CD4-positive, alpha-beta T cell treated with Interleukin-21 for 1 hour (primary cell): ENCODE measurements around the gene UBAP1L.
"Not testable (repeated sequence)": the region's sequence is repeated elsewhere in the genome, so short reads cannot be mapped to it uniquely, and the experiment has no call there.

Experiments used
- DNase-seq: peaks from one replicate; pipeline ENCODE4 v3.0.0-alpha.2; 2020

The UBAP1L gene

DNA sequence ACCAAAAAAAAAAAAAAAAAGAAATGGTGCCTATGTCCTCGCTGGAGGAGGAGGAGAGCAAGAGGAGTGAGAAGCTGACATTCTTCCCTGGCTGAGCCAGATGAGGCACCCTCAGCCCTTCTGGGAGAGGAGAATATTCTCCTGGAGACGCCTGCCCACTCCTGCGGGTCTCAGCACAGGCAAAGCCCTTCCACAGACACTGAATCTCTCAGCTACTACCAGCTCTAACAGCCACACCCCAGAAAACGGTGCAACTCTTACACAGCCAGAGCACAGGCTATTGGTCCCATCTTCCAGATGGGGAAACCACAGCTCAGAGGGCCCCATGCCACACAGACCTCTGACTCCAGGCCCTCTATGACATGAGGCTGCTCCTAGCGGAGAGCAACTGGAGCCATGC is 52.9 kb downstream of the UBAP1L start:
- DNase-seq = no peak

DNA sequence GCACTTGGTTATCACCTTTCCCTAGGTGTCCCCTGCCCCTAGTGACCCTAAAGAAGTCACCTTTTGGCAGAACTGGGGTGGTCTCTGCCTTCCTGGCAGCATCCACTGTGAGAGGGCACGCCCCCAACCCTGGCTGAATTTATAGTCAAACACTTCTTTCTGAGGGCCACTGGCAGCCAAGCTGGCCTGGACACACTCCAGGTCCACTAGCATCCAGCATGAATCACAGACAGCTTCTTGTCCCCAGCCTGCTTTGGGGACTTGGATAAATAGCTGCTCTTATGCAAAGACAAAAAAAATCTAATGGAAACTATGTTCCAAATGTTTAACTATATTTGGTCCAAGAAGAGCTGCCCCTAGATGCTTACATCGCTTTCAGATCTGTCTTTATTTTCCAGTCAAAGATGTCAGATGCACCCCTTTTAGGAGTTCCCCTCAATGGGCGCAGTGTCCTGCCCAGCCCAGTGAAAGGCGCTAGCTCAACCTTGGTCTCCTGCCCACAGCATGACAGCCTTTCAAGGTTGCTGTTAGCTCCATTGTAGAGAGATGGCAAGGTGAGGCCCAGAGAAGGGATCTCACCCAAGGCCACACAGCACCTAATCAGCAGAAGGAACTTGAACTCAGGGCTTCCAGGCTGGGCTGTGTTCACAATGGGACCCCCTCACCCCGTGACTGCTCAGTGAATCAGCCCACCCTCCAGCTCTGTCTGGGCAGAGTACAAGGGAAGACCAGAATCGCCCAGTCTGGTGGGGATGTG is 54.2 kb downstream of the UBAP1L start:
- no peak for DNase-seq

DNA sequence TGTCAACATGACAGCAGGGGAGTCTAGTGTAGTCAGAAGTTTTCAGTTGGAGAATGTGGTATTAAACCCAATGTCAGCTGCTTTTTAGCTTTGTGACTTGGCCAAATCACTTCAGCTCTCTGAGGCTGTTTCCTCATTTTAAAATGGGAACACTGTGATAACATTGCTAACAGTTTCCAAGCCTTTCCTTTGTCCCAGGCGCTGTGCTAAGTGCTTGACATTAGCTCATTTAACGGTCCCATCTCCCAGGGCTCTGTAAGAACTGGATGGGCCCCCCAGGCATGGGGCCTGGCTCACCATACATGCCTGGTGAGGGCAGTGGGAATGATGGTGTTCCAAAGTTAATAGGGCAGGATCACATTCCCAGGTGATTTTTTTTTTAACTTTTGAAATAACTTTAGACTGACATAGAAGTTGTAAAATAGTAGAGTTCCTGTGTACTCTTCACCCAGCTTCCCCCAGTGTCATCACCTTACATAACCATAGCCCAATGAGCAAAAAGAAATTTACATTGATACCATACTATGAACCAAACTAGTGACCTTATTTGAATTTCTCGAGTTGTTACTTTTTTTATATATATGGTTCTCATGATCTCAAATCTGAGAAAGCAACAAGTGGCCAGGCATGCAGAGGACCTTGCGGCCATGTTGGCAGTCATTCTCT is 54.9 kb downstream of the UBAP1L start:
- DNase-seq = no peak

DNA sequence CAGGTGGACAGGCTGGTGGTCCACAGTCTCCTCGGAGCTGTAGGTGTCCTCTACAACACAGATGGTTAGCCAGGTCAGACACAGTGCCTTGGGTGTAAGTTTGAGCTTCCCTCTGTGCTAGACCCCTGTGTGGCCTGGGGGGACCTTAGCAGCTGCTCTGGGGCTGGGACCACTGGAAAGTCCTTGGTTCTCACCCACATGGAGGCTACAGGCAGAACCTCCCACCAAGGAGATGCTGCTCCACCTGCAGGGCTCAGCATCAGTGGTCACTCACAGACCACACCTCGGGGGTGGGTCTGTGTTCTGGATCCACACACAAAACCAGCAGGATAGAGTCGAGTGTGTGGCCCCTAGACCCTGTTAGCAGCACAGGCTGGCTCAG is 55.6 kb downstream of the UBAP1L start:
- DNase-seq = no peak

DNA sequence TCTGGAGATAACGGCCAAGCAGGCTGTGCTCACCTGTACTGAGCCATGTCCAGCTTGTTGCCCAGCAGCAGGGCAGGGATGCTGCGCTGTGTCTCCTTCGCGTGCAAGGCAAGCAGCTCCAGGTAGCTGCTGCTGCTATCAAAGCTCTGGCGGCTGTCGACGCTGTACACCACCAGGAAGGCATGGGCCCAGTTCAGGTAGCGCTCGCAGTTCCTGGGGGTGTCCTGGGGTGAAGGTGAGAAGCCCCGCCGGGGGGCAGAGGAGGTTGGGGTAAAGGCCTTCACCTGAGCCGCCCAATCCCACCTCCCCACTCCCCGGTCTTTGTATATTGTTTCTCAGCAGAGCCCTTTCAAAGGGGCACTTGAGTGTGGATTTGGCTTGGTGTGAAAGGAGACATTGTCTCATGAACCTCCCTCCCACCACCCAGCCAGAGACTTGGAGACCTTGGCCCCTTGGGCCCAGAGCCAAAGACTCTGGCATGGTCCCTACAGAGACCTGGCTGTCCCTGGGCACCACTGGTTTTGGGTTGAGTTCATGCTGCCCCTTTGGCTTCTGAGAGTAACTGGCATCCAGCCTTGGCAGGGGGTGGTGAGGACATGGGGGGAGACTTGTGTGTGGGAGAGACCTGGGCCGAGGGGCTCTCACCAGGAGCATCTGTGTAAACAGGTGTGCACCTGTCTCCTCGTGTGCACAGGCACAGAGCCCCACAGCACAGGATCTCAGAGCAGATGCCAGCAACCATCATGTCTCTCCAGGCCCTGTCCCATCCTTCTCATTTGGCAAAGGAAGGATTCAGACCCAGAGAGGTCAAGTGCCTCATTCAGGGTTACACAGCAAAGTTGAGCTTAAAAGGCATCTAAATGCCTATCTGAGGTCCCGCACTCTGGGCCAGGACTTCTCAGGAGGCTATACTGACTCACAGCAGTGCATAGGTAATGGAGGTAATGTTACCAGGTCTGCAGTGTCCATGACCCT is 56.3 kb downstream of the UBAP1L start:
- DNase-seq = no peak

DNA sequence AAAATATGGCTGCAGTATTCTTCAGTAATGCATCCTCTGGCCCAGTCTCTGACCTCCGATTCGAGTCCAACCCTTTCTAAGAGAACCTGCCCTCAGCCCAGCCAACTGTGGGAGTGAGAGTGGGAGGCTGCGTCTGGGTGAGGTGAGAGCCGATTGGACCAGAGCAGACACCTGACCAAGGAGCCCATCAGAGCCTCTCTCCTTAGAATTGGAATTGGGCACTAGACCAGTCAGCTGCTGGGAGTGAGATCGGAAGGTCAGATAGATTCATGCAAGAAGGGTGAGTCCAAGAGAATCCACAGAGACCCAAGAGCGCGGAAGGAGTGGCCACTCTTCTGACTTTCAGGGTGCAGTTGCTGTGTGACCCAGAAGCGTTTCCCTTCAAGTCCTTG is 57.5 kb downstream of the UBAP1L start:
- no peak for DNase-seq

DNA sequence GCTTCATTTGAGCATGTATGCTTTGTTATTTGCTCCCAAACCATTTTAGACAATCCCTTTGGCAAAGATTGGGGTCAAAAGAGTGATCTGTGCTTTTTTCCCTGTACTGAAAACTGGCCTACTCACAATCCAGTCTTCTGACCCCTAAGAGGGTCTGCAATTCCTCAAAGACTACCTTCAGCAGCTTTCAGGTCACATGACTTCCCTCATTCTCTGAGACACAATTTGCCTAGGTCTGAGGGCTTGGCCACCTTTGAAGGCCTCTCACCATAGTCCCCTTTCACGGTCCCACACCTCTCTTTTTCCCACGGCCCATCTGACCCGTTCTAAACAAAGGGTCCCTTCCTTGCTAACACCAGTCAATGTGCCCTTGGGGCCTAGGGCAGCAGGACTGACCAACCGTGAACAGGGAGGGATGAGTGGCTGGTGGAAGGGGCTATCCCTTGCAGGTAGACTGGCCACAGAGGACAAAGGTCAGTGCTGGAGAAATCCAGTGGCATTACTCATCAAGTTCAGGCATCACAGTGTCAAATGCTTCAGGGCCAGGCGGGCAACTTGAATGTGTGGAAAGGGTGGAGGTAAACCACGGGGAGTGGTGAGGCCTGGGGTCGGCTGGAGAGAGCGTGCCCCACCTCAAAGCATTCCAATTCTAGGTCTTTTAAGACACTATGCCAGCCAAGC is 58.0 kb downstream of the UBAP1L start:
- DNase-seq = no peak

DNA sequence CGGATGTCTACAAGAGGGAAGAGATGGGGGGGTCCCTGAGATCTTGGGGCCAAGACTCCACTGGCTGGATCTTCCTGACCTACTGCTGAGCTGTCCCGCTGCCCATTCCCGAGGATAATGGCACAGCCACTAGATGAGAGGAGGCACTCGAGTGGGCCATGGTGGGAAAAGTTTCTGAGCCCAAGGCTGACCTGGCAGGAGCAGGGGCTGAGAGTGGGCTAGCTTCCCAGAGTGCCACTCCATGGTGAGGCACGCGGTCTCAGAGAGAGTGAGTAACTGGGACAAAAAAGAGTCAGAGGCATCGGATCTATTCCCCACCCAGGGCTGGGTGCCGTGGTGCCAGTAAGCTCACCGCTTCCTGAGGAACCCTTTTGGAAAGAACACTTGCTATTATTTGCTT is 58.9 kb downstream of the UBAP1L start:
- DNase-seq = no peak

DNA sequence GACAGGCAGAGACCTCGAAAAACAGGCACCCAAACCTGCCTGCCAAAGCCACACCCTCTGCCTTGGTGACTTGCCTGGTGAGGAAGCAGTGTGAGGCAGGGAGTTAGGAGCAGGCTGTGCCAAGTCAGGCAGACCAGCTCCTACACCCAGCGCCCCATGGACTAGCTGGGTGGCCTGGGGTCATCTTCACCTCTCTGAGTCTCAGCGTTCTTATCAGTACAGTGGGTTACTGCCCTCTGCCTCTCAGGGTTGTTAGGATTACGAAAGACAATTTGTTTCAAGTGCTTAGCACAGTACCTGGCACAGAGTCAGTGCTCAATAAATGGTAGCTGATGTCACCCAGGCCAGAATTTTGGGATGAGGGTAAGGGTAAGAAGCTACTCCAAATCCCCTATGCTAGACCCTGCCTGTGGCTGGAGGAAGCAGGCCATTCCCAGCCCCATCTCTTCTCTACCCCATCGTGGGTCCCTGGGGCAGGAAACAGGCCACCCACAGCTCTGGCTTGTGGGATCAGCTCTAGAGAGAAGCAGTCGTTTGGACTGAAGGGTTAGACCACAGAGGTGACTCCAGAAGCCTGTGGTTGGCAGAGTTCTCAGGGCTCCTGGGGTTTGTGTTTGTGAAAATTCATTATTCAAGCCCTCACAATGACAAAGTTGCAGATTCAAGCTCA is 59.7 kb downstream of the UBAP1L start:
- no peak for DNase-seq

DNA sequence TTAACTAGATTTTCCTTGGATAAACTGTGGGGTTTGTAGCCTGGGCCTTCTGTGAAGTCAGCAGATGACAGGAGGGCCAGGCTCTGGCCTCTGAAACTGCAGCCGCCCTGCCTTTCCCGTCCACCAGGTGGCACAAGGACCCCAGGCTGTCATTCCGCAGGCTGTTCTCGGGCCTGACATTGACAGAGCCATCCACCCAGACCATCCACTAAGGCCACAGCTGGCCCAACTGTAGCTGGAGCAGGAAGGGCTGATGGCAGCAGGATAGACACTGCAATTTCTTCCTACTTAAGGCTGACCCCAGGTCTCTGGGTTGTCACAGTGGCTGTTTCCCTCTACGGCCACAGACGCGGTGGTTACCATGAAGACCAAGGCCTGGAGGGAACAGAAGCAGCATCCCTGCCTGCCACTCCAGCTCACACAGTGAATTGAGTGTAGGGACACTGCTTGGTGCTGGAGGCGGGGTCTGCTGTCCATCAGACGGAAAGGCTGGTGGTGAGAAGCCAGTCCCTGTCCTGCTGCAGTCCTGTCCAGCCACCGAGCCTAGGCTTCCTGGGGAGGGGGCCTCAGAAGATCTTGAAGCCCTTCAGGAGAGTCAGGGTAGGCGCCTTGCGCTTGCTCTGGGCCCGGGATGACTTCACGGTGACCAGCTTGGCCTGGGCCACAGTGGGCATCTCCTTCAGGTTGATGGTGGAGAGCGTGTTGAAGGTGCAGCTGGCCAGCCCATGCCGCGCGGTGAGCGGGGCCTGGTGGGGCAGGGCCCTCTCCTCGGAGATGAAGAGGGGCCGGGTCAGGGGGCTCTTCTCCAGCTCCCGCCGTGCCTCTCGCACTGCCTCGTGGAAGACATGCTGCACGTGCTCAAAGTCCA is 60.4 kb downstream of the UBAP1L start:
- peak; percentile 54 for DNase-seq

DNA sequence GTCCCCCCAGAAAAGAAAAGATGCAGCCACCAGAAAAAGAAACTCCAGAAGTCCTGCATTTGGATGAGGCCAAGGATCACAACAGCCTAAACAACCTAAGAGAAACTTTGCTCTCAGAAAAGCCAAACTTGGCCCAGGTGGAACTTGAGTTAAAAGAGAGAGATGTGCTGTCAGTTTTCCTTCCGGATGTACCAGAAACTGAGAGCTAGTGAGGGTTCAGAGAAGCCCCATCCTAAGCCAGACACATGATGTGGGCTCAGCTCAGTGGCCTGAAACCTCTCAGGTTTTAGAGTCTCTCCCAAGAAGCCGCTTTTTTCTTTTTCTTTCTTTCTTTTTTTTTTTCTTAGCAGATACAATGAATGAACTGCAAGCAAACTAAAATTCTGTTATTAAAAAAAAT is 62.0 kb downstream of the UBAP1L start:
- DNase-seq = no peak

DNA sequence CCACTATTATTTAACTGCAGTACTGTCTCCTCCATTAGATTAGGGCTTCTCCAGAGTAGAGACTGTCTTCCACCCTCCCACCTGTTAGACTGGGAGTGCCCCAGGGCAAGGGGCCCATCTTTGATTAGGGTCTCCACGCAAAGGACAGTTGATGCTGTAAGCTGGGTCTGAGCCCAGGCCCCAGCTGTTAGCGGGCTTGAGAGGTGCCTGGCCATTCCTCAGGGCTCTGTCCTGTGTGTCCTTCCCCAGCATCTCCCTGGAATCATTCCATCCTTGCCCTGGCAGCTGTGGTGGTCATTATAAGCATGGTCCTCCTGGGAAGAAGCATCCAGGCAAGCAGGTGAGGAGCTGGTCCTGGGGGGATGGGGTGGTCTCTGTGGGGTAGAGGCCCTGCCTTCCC is 63.7 kb downstream of the UBAP1L start:
- no peak for DNase-seq

DNA sequence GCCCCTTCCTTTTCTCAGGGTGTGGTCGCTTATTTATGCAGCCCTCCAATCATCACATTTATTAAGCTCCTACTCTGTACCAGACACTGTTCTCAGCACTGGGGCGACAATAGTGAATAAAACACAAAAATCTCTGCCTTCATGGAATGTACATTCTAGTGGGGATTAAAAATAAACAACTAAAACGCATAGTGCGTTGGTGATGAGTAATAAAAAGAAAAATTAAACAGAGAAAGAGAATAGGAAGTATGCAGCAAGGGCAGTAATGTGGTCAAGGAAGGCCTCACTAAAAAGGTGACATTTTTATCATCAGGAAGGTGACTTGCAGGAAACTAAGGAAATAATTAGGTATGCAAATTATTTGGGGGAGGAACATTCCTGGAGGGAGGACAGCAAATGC is 64.7 kb downstream of the UBAP1L start:
- no peak for DNase-seq

DNA sequence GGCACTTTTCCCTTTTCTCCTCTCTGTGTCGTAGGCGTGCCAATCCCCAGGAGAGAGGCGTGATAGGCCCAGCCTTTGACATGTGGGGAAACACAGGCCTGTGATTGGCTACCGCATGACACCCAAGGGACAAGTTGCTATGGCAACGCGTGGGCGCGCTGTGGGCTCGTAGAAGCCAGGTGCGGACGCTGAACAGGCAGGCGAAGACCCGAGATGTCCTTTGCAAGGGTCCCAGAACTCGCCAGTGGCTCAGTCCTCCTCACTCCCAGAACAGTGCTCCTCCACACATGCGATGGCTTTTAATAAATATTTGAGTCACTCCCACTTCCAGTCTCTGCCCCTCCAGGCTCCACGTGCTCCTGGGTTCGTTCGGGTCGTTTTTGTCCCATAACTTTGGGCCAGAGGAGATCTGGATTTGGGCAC is 65.6 kb downstream of the UBAP1L start:
- peak; percentile 89 for DNase-seq

DNA sequence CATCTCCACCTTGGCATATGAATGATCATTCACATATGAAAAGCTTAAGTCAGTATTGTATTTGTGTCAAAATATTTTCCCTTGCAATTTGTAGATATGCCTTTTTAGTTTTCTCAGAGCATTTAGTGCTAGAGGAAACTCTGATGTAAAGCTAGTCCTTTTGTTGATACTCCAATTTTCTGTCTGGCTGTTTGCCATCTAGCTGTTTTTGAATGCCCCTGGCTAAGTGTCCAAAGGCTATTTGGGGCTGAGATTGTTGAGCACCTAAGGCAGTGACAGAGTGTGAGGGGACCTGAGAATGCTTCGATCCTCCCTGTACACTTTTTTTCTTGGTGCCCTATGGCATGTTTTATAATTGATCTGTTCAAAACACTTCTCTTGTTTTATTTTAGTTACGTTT is 66.8 kb downstream of the UBAP1L start:
- no peak for DNase-seq

DNA sequence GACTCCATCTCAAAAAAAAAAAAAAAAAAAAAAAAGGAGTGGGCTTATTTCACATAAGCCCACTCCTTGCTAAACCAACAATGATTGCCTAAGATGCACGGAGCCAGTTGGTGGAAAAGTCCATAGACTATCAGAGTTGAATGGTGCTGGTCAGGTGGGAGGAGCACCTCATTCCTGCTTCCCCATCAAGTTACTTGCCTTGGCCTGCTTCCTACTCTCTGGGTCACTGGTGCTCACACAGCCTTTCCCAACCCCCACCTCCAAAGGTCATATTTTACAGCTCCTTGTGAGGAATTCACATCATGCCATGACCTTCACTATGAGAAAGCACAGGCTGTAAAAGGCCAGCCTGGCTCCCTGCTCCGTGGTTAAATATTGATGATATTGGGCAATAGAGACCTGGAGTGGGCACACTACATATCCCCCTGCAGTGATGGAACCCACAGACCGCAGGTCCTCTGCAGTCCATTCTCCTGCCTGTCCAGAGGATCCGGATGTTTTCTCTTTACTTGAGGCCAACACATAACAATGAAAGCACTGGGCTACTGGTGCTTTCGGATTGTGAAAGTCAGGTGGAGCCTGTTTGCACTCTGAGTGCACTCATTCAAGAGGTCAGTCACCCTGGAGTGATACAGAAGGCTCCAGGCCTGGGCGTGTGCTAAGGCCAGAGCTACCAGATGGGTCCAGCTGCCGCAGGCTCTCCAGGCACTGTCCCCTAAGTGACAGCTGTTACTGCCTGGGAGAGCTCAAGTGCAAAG is 70.1 kb downstream of the UBAP1L start, which contains the start of gene SLC51B:
TSS of gene SLC51B (plus strand) at position 664 of the 758 bp plus-strand sequence. CDS start 4,618 bp downstream, outside the sequence.
- no peak for DNase-seq

DNA sequence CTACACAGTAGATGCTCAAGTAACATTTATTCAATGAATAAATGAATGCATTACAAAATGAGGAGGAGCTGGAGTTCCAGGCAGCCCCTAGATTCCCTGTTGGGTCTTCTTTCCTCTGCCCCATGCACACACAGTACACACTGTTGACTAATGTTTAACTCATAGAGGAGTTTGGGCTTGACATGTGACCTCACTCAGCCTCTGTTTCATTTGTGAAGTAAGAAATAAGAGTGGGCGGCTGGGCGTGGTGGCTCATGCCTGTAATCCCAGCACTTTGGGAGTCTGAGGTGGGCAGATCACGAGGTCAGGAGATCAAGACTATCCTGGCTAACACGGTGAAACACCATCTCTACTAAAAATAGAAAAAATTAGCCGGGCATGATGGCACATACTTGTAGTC is 70.8 kb downstream of the UBAP1L start:
- not testable (repeated sequence) for DNase-seq

DNA sequence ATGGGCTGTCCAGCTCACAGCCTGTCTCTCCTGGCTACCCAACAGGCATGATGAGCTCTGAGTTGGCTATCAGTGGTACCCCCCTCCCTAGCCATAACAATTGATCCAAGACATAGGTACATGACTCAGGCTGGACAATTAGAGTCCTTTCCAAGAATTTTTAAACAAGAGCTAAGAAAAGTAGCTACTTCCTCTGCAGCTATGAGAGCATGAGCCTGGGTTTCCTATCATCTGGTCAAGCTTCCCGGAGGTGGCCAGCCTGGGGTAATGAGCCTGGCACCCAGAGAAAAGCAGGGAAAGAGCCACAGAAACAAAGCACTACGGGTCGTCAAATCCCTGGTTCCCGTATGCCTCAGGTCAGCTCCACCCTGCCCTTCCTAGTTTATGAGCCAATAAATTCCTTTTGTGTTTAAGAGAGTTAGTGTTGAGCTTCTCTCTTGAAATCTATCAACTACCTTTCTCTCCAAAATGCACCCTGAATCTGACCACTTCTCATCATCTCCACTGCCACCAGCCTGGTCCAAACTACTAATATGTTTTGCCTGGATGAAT is 72.1 kb downstream of the UBAP1L start:
- DNase-seq = no peak
